IPS DF 6.9 (cell line): ENCODE data around the gene ATAD3B.
"Not testable (repeated sequence)": the region's sequence is repeated elsewhere in the genome, so short reads cannot be mapped to it uniquely, and the experiment has no call there.

ENCODE experiments used
- DNase-seq: peaks from one replicate; pipeline ENCODE4 v3.0.0-alpha.2; 2013; ENCODE audit warnings: low read depth, low spot score
- H3K27ac ChIP-seq: one replicate; pipeline ENCODE4 v1.5.1; 2013; ENCODE audit warnings: low read length, control low read depth
- H3K27me3 ChIP-seq: 2 replicates; pipeline ENCODE4 v1.6.1; 2013; ENCODE audit warnings: mild to moderate bottlenecking, low read length; ENCODE audit not compliant: control insufficient read depth, insufficient read depth
- H3K36me3 ChIP-seq: 2 replicates; pipeline ENCODE4 v1.6.1; 2013; ENCODE audit warnings: low read length; ENCODE audit not compliant: control insufficient read depth, insufficient read depth
- H3K4me1 ChIP-seq: 2 replicates; pipeline ENCODE4 v1.6.1; 2013; ENCODE audit warnings: low read length; ENCODE audit not compliant: control insufficient read depth, insufficient read depth
- H3K4me3 ChIP-seq: 2 replicates; pipeline ENCODE4 v1.5.1; 2013; ENCODE audit warnings: mild to moderate bottlenecking, low read length
- H3K9me3 ChIP-seq: 2 replicates; pipeline ENCODE4 v1.6.1; 2013; ENCODE audit warnings: low read length, inconsistent platforms; ENCODE audit not compliant: control insufficient read depth, insufficient read depth
- WGBS: extraction: QIAGEN DNeasy Blood & Tissue Kit; methylation state at CpG from one replicate; pipeline ENCODE4 v1.1.7; 2013; ENCODE audit warnings: mixed read lengths, missing lambda C conversion rate; ENCODE audit not compliant: insufficient read length, insufficient coverage; 5-methylcytosine and 5-hydroxymethylcytosine counted together

The ATAD3B gene

GRCh38 chr1:1482856-1483255 lies 11.3 kb downstream of the ATAD3B start:
- Histone ChIP-seq H3K4me3 (no peak overlapping the region), H3K36me3 (peaks cover 40% of the 10 kb centered on the region), H3K27ac (no peak overlapping the region), H3K4me1 (no peaks in the 10 kb centered on the region), H3K27me3 (no peaks in the 10 kb centered on the region), H3K9me3 (no peaks in the 10 kb centered on the region)
- DNase-seq: no peak
- no CpG with 5 or more reads among the region's 14 CpGs for WGBS

DNA sequence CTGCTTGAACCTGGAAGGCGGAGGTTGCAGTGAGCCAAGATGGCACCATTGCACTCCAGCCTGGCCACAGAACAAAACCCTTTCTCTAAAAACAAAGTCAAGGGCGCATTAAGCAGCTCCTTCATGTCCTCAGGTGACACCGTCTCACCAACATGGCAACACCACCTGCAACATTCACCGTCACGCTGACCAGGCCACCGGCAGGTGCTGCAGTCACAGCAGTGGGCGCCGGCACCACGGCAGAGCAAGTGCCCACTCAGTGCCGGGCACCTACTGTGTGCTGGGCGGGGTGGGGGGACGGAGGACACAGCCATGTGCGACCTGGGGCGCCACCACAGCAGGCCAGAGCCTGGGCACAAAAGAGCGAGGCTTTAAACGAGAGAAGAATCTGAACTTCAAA lies 12.1 kb downstream of the ATAD3B start:
- no CpG with 5 or more reads among the region's 16 CpGs for WGBS
- Histone ChIP-seq H3K36me3 (peaks cover 35% of the 10 kb centered on the region), H3K27ac (no peak overlapping the region), H3K9me3 (no peaks in the 10 kb centered on the region), H3K4me3 (no peak overlapping the region), H3K27me3 (no peaks in the 10 kb centered on the region), H3K4me1 (no peaks in the 10 kb centered on the region)
- no peak for DNase-seq

- H3K36me3 ChIP-seq: peaks cover 31% of the 10 kb centered on the region
- not testable (repeated sequence) for H3K9me3 ChIP-seq, H3K27ac ChIP-seq, H3K27me3 ChIP-seq, DNase-seq, H3K4me3 ChIP-seq, H3K4me1 ChIP-seq
- no CpG with 5 or more reads among the region's 46 CpGs for WGBS
These were observed 13.6 kb downstream of the ATAD3B start for GRCh38 chr1:1484976-1485750.

DNA sequence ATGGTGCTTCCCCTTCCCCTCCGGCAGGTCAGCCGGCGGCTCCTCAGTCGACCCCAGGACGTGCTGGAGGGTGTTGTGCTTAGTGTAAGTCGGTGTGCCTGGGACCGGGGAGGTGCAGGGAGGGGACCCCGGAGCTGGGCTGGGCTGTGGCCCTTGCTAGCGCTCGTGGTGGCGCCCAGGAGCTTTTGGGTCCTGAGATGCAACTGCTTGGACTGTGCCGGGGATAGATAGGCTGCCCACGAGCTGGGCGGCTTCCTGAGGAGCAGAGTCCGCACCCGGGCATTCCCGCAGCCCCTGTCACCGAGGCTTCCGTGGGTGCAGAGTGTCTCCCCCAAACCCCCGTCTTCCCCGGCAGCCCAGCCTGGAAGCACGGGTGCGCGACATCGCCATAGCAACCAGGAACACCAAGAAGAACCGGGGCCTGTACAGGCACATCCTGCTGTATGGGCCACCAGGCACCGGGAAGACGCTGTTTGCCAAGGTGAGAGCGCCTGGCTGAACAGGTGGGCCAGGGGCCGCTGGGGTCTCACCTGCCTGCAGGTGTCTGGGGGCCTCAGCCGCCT lies 14.3 kb downstream of the ATAD3B start:
- WGBS: no CpG with 5 or more reads among the region's 31 CpGs
- H3K4me1 ChIP-seq, H3K9me3 ChIP-seq, H3K27me3 ChIP-seq, DNase-seq, H3K4me3 ChIP-seq, H3K27ac ChIP-seq: not testable (repeated sequence)
- H3K36me3 ChIP-seq: peaks cover 37% of the 10 kb centered on the region

DNA sequence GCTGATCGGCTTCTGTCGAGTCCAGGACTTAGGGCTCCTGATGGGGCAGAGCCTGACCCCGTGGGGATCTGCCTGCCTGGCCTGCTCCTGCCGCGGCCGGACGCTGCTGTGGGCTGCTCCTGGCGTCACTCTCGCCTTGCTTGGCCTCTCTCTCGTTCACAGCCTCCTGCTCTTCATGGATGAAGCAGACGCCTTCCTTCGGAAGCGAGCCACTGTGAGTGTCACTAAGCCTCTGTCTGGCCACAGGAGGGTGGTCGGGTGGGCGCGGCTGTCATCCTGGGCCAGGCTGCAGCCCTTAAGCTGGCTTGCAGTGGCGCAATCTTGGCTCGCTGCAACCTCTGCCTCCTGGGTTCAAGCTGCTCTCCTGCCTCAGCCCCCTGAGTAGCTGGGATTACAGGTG lies 16.1 kb downstream of the ATAD3B start:
- H3K27me3 ChIP-seq: no peaks in the 10 kb centered on the region
- no peak for DNase-seq
- H3K36me3 ChIP-seq: peaks cover 34% of the 10 kb centered on the region
- H3K4me3 ChIP-seq: no peak overlapping the region
- no peak overlapping the region for H3K27ac ChIP-seq
- no peaks in the 10 kb centered on the region for H3K9me3 ChIP-seq
- WGBS: no CpG with 5 or more reads among the region's 18 CpGs
- no peaks in the 10 kb centered on the region for H3K4me1 ChIP-seq

DNA sequence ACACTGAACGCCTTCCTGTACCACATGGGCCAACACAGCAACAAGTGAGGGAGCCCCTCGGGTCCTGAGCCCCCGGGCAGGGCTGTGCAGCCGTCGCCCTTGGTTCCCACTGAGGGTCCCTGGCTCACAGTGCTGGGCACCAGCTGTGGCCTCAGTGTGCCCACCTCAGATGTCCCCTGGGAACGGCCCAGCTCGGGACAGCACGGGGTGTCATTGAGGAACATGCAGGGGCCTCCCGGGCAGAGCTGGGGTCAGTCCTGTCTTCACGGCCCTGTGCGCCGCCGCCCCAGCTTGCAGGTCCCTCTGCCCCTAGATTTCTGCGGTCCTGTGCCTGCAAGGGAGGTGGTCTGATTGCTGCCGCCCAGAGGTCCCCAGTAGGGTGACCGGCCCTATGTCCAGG lies 17.7 kb downstream of the ATAD3B start:
- Histone ChIP-seq H3K4me1 (no peaks in the 10 kb centered on the region), H3K9me3 (no peaks in the 10 kb centered on the region), H3K27ac (no peak overlapping the region), H3K4me3 (no peak overlapping the region), H3K27me3 (no peaks in the 10 kb centered on the region), H3K36me3 (peaks cover 27% of the 10 kb centered on the region)
- no CpG with 5 or more reads among the region's 16 CpGs for WGBS
- DNase-seq: no peak

GRCh38 chr1:1489861-1490260 lies 18.3 kb downstream of the ATAD3B start:
- no peaks in the 10 kb centered on the region for H3K27me3 ChIP-seq
- H3K27ac ChIP-seq: no peak overlapping the region
- H3K4me1 ChIP-seq: no peaks in the 10 kb centered on the region
- H3K36me3 ChIP-seq: peaks cover 27% of the 10 kb centered on the region
- no peak overlapping the region for H3K4me3 ChIP-seq
- H3K9me3 ChIP-seq: no peaks in the 10 kb centered on the region
- no CpG with 5 or more reads among the region's 19 CpGs for WGBS
- no peak for DNase-seq

DNA sequence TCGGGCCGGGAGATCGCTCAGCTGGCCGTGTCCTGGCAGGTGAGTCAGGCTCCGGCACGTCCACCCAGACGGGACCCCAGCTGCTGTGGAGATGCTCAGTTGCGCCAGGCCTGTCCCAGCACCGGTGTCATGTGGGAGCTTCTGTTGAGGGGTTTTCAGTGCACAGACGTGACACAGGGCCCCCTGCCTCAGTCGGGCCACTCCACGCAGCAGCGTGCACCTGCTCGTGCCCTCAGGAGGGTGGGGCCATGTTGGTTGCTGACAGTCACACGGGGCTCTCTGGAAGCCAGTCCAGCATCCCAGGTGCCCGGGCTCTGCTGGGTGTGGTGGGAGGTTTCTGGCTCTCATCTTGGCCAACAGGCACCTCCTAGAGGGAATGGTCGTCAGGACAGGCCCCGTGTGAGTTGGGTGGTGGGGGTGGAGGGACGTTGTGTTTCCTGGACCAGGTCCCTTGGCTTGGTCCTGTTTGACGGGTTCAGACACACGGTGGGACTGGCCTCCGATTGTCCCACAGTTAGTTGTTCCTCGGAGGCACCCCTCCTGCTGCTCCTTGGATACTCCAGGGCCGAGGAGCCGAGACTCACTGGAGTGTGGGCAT lies 19.2 kb downstream of the ATAD3B start:
- no peak for DNase-seq
- Histone ChIP-seq H3K9me3 (no peaks in the 10 kb centered on the region), H3K4me1 (no peaks in the 10 kb centered on the region), H3K27me3 (no peaks in the 10 kb centered on the region), H3K27ac (no peak overlapping the region), H3K36me3 (peaks cover 29% of the 10 kb centered on the region), H3K4me3 (no peak overlapping the region)
- WGBS: no CpG with 5 or more reads among the region's 25 CpGs

- no CpG with 5 or more reads among the region's 10 CpGs for WGBS
- H3K36me3 ChIP-seq: peaks cover 35% of the 10 kb centered on the region
- DNase-seq: no peak
- H3K9me3 ChIP-seq: no peaks in the 10 kb centered on the region
- H3K4me1 ChIP-seq: no peaks in the 10 kb centered on the region
- no peaks in the 10 kb centered on the region for H3K27me3 ChIP-seq
- no peak overlapping the region for H3K4me3 ChIP-seq
- H3K27ac ChIP-seq: no peak overlapping the region
These were observed 20.0 kb downstream of the ATAD3B start for GRCh38 chr1:1491601-1492000.

- not testable (repeated sequence) for H3K27me3 ChIP-seq, H3K27ac ChIP-seq, H3K4me3 ChIP-seq, H3K9me3 ChIP-seq, DNase-seq, H3K4me1 ChIP-seq
- H3K36me3 ChIP-seq: peaks cover 25% of the 10 kb centered on the region
- no CpG with 5 or more reads among the region's 22 CpGs for WGBS
These were observed 22.7 kb downstream of the ATAD3B start for GRCh38 chr1:1494311-1494710.
